NOMO-1 (cell line): ENCODE measurements around the gene OR2AK2.
"Not testable (repeated sequence)": the region's sequence is repeated elsewhere in the genome, so short reads cannot be mapped to it uniquely, and the experiment has no call there.

Experiments
- DNase-seq, 2 experiments: peaks; one replicate each; lab custom pipeline; 2025; ENCODE audit not compliant: unreplicated experiment in 2 of 2; lab: John Stamatoyannopoulos, UW

OR2AK2 gene

GRCh38 chr1:247964933-247965332 lies at the start of gene OR2AK2:
TSS of gene OR2AK2 (plus strand) at chr1:247965233. CDS start at chr1:247965377, 144 bp downstream.
- no peak for DNase-seq

- DNase-seq: no peak
Observed at GRCh38 chr1:247919952-247920351, 45.1 kb upstream of the OR2AK2 start, which contains the start of gene OR2T8. TSS of gene OR2T8 (plus strand) at chr1:247920252. CDS start at chr1:247921018, 766 bp downstream.

GRCh38 chr1:247923941-247924340 lies 41.1 kb upstream of the OR2AK2 start:
- no peak for DNase-seq

GRCh38 chr1:247924868-247925267 lies 40.2 kb upstream of the OR2AK2 start, which contains the start of gene OR2AJ1:
TSS of gene OR2AJ1 (plus strand) at chr1:247924889. CDS start at chr1:247933769, 8,880 bp downstream.
- no peak for DNase-seq

GRCh38 chr1:247933989-247934388 lies 31.0 kb upstream of the OR2AK2 start:
- DNase-seq: no peak

- DNase-seq: no peak
Observed at GRCh38 chr1:247935781-247936180, 29.3 kb upstream of the OR2AK2 start.

- DNase-seq: no peak
Observed at GRCh38 chr1:247936415-247936814, 28.6 kb upstream of the OR2AK2 start.

GRCh38 chr1:247936965-247937734 lies 27.9 kb upstream of the OR2AK2 start:
- not testable (repeated sequence) for DNase-seq

GRCh38 chr1:247942624-247943023 lies 22.4 kb upstream of the OR2AK2 start:
- no peak for DNase-seq

GRCh38 chr1:247948558-247948957 lies 16.5 kb upstream of the OR2AK2 start, which contains the start of gene OR2L8:
TSS of gene OR2L8 (plus strand) at chr1:247948858. CDS start at chr1:247948858, 0 bp downstream.
- no peak for DNase-seq

- DNase-seq: no peak
Observed at GRCh38 chr1:247953408-247953807, 11.6 kb upstream of the OR2AK2 start.

- DNase-seq: no peak
Observed at GRCh38 chr1:247961791-247962190, 3.2 kb upstream of the OR2AK2 start.

GRCh38 chr1:247962911-247963588 lies 2.0 kb upstream of the OR2AK2 start:
- DNase-seq: no peak

GRCh38 chr1:247966532-247967204 lies 1.6 kb downstream of the OR2AK2 start:
- DNase-seq: no peak

GRCh38 chr1:247992986-247993385 lies 28.0 kb downstream of the OR2AK2 start:
- DNase-seq: no peak

- no peak for DNase-seq
Observed at GRCh38 chr1:247998811-247999210, 33.8 kb downstream of the OR2AK2 start.

GRCh38 chr1:248000169-248000568 lies 35.1 kb downstream of the OR2AK2 start:
- no peak for DNase-seq

- no peak for DNase-seq
Observed at GRCh38 chr1:248007778-248008177, 42.7 kb downstream of the OR2AK2 start.

- DNase-seq: no peak
Observed at GRCh38 chr1:248009681-248010080, 44.6 kb downstream of the OR2AK2 start.

- DNase-seq: no peak
Observed at GRCh38 chr1:248013229-248013710, 48.2 kb downstream of the OR2AK2 start, which contains the start of gene OR2L5. TSS of gene OR2L5 (plus strand) at chr1:248013660. CDS start at chr1:248021948, 8,288 bp downstream.

GRCh38 chr1:248015803-248016202 lies 50.8 kb downstream of the OR2AK2 start:
- no peak for DNase-seq
